ENCODE results near the gene ATRN. TPM values are rescaled to one million over a fixed set of nuclear protein-coding genes. Genes with fewer than 3 reads are reported as not detected.

Gene ATRN
- polyA plus RNA-seq, 1 donor from 2014 or later = 27.5 TPM

DNA sequence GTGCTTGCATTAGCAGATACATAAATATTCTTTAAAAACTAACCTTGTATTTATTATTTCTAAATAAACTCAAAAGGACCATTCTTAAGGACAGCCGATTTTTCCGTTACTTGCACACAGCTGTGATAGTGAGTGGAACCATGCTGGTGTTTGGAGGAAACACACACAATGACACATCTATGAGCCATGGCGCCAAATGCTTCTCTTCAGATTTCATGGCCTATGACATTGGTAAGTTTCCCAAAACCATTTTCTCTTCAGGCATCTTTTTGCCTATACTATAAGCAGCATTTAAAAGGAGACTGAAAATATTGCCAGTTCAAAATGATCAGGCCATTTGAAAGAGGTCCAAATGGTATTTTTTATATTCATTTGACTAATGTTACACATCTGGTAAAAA lies 92.3 kb downstream of the ATRN start:
- H2AFZ ChIP-seq (ENCODE audit: low read depth, low read length) = no peak overlapping the region
- H3K79me2 ChIP-seq (replicated peaks; ENCODE audit: insufficient read depth, low read length) = no peaks in the 10 kb centered on the region
- TF ChIP-seq EZH2 (IDR thresholded peaks at IDR 0.05; ENCODE audit: borderline replicate concordance, insufficient read depth, low read length, poor library complexity, severe bottlenecking) = no peak
- TF ChIP-seq, protein P1, sequence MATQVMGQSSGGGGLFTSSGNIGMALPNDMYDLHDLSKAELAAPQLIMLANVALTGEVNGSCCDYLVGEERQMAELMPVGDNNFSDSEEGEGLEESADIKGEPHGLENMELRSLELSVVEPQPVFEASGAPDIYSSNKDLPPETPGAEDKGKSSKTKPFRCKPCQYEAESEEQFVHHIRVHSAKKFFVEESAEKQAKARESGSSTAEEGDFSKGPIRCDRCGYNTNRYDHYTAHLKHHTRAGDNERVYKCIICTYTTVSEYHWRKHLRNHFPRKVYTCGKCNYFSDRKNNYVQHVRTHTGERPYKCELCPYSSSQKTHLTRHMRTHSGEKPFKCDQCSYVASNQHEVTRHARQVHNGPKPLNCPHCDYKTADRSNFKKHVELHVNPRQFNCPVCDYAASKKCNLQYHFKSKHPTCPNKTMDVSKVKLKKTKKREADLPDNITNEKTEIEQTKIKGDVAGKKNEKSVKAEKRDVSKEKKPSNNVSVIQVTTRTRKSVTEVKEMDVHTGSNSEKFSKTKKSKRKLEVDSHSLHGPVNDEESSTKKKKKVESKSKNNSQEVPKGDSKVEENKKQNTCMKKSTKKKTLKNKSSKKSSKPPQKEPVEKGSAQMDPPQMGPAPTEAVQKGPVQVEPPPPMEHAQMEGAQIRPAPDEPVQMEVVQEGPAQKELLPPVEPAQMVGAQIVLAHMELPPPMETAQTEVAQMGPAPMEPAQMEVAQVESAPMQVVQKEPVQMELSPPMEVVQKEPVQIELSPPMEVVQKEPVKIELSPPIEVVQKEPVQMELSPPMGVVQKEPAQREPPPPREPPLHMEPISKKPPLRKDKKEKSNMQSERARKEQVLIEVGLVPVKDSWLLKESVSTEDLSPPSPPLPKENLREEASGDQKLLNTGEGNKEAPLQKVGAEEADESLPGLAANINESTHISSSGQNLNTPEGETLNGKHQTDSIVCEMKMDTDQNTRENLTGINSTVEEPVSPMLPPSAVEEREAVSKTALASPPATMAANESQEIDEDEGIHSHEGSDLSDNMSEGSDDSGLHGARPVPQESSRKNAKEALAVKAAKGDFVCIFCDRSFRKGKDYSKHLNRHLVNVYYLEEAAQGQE (IDR thresholded peaks at IDR 0.05; ENCODE audit: borderline replicate concordance) = no peak
- TF ChIP-seq MXI1 (conservative IDR thresholded peaks at IDR 0.05; ENCODE audit: poor library complexity, severe bottlenecking) = no peak
- TF ChIP-seq POLR2AphosphoS5 (IDR thresholded peaks at IDR 0.05) = no peak
- no peak for TF ChIP-seq SMC3 (conservative IDR thresholded peaks at IDR 0.05; ENCODE audit: poor library complexity)
- TF ChIP-seq RAD21 (conservative IDR thresholded peaks at IDR 0.05) = no peak
- TF ChIP-seq TAF1 (IDR thresholded peaks at IDR 0.05; ENCODE audit: low read depth) = no peak
- TF ChIP-seq, protein P2, sequence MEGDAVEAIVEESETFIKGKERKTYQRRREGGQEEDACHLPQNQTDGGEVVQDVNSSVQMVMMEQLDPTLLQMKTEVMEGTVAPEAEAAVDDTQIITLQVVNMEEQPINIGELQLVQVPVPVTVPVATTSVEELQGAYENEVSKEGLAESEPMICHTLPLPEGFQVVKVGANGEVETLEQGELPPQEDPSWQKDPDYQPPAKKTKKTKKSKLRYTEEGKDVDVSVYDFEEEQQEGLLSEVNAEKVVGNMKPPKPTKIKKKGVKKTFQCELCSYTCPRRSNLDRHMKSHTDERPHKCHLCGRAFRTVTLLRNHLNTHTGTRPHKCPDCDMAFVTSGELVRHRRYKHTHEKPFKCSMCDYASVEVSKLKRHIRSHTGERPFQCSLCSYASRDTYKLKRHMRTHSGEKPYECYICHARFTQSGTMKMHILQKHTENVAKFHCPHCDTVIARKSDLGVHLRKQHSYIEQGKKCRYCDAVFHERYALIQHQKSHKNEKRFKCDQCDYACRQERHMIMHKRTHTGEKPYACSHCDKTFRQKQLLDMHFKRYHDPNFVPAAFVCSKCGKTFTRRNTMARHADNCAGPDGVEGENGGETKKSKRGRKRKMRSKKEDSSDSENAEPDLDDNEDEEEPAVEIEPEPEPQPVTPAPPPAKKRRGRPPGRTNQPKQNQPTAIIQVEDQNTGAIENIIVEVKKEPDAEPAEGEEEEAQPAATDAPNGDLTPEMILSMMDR (IDR thresholded peaks at IDR 0.05; ENCODE audit: poor library complexity, severe bottlenecking) = no peak
- TF ChIP-seq EP300 (conservative IDR thresholded peaks at IDR 0.05; ENCODE audit: poor library complexity, severe bottlenecking) = no peak
- H3K9ac ChIP-seq (ENCODE audit: low read length) = no peak overlapping the region
- H4K20me1 ChIP-seq (ENCODE audit: insufficient read depth) = no peaks in the 10 kb centered on the region
- no peak overlapping the region for H3K27ac ChIP-seq (ENCODE audit: low read length)
- no peaks in the 10 kb centered on the region for H3K9me3 ChIP-seq (ENCODE audit: low read length)
- no peaks in the 10 kb centered on the region for H3F3A ChIP-seq (ENCODE audit: insufficient read depth, low read length, poor library complexity, severe bottlenecking)
- H3K36me3 ChIP-seq (ENCODE audit: insufficient read depth, low read length) = peaks cover 5% of the 10 kb centered on the region
- H3K27me3 ChIP-seq (ENCODE audit: insufficient read depth, low read depth, low read length) = no peaks in the 10 kb centered on the region
- no peaks in the 10 kb centered on the region for H3K9me2 ChIP-seq (ENCODE audit: insufficient read depth, low read length)
- H3K4me2 ChIP-seq (ENCODE audit: low read length) = no peak overlapping the region
- H3K4me3 ChIP-seq (ENCODE audit: low read length) = no peak overlapping the region

DNA sequence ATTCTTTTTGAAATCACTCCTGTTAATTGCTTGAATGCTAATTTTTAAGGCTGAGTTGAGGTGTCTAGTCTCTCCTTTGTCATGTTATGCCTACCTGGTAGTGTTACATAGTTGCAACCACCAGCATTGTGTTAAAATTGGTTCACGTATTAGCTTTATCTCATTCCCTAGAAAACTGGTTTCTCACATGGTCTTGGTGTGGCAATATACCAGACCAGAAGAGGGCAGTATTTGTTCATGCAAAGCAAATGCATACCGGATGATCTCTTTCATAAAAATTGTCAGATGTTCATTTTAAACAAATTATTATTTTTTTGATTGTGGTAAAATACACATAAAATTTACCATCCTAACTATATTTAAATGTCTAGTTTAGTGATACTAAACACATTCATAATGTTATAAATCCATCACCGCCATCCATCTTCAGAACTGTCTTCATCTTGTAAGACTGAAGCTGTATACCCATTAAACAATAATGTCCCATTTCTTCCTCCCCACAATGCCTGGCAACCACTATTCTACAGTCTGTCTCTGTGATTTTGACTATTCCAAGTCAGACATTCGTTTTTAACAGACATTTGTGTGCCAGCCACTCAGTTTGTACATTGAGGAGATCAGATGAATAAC lies 92.8 kb downstream of the ATRN start:
- Histone ChIP-seq H3K27ac (ENCODE audit: low read length) (no peak overlapping the region), H3K27me3 (ENCODE audit: insufficient read depth, low read depth, low read length) (no peaks in the 10 kb centered on the region), H3K36me3 (ENCODE audit: insufficient read depth, low read length) (peaks cover 5% of the 10 kb centered on the region), H3K4me3 (ENCODE audit: low read length) (no peak overlapping the region), H3F3A (ENCODE audit: insufficient read depth, low read length, poor library complexity, severe bottlenecking) (no peaks in the 10 kb centered on the region), H2AFZ (ENCODE audit: low read depth, low read length) (no peak overlapping the region), H3K9me2 (ENCODE audit: insufficient read depth, low read length) (no peaks in the 10 kb centered on the region), H3K4me2 (ENCODE audit: low read length) (no peak overlapping the region), H3K9ac (ENCODE audit: low read length) (no peak overlapping the region), H3K9me3 (ENCODE audit: low read length) (no peaks in the 10 kb centered on the region), H3K79me2 (replicated peaks; ENCODE audit: insufficient read depth, low read length) (no peaks in the 10 kb centered on the region), H4K20me1 (ENCODE audit: insufficient read depth) (no peaks in the 10 kb centered on the region)
- TF ChIP-seq MXI1 (conservative IDR thresholded peaks at IDR 0.05; ENCODE audit: poor library complexity, severe bottlenecking) (no peak), RAD21 (conservative IDR thresholded peaks at IDR 0.05) (peak; percentile 54), SMC3 (conservative IDR thresholded peaks at IDR 0.05; ENCODE audit: poor library complexity) (peak; percentile 37), EP300 (conservative IDR thresholded peaks at IDR 0.05; ENCODE audit: poor library complexity, severe bottlenecking) (no peak), POLR2AphosphoS5 (IDR thresholded peaks at IDR 0.05) (no peak)
- TF ChIP-seq, protein P2 (IDR thresholded peaks at IDR 0.05; ENCODE audit: poor library complexity, severe bottlenecking) = peak; percentile 51
